NOMO-1 (cell line): ENCODE data around the gene DCUN1D3.
"Not testable (repeated sequence)": the region's sequence is repeated elsewhere in the genome, so short reads cannot be mapped to it uniquely, and the experiment has no call there.

Source experiments
- DNase-seq, 2 experiments: peaks; one replicate each; lab custom pipeline; 2025; ENCODE audit not compliant: unreplicated experiment in 2 of 2; lab: John Stamatoyannopoulos, UW

Gene DCUN1D3

DNA sequence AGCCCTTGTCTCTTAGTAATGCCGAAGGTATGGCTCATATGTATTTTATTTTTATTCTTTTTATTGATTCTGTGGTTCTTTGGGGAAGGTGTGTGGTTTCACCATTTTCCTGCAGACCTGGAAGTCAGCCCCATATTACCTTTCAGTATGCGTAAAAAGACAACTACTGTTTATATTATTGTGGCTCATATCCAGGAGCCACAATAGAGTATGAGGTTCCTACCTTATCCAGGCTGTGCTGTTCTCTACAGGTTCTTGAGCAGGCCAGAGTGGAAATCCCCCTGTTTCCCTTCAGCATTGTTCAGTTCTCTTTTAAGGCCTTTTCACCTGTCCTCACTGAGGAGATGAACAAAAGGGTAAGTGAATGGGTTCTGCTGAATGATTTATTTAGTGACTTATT is 60.7 kb downstream of the DCUN1D3 start:
- no peak for DNase-seq

DNA sequence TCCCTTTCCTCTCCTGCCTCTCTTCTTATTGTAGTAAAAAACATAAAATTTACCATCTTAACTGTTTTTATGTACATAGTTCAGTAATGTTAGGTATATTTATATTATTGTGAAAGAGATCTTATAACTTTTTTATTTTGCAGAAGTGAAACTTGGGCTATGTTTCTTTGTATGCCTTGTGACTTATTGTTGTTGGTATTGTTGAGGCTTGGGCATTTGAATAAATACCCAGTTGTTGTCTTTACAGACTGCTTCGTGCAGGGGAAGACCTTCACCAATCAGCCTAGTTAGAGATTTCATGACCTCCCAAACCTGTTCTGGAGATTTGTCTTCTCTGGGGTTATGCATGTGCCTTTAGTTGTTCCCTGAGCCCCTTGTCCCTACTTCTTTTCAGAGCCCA is 61.9 kb downstream of the DCUN1D3 start:
- DNase-seq, result peak in 1 of 2 experiments; percentile 31

DNA sequence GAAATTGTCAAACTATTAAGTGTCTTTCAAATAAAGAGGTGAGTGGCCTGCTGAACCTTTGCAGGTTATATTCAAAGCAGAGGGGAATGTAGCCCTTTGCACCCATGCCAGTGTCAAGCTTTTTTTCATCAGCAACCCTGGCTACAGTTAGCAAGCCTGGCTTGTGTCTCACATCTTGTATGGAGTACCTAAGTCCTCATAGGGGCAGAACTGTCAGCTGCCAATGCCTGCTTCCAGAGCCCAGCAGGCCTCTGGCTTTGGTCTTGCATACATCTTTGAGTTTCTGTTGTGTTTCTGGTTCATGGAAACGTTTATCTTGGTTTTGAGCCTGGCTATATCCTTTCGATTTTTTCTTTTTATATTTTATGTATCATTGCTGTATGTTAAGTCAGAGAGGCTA is 67.1 kb downstream of the DCUN1D3 start:
- DNase-seq, result no peak

DNA sequence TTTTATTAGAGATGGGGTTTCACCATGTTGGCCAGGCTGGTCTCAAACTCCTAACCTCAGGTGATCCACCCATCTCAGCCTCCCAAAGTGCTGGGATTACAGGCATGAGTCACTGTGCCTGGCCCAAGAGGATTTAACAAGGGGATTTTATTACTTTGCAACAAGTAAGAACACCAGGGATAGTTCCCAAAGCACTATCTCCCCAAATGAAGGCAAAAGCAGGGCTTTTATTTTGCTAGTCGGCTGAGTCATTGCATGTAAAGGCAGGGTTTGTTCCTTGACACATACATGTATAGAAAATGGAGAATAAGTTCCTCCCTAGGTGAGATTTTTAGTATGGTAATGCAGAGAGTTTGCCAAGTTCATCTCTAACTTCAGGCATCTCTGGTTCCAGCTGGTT is 69.8 kb downstream of the DCUN1D3 start:
- no peak for DNase-seq

DNA sequence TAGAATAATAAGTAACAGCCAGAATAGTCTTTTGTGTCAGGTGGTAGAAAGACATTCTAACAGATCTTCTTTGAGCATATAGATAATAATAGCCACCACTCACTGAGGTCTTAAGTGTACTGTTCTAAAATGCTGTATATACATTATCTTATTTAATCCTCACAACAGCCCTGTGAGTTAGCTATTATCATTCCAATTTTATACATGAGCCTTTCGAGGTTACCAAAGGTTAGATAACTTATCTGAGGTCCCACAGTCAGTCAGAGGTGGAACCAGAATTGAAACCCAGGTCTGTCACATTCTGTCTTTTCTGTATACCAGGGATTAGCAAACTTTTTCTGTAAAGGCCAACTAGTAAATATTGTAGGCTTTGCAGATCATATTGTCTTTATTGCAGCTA is 70.6 kb downstream of the DCUN1D3 start:
- DNase-seq, result no peak

DNA sequence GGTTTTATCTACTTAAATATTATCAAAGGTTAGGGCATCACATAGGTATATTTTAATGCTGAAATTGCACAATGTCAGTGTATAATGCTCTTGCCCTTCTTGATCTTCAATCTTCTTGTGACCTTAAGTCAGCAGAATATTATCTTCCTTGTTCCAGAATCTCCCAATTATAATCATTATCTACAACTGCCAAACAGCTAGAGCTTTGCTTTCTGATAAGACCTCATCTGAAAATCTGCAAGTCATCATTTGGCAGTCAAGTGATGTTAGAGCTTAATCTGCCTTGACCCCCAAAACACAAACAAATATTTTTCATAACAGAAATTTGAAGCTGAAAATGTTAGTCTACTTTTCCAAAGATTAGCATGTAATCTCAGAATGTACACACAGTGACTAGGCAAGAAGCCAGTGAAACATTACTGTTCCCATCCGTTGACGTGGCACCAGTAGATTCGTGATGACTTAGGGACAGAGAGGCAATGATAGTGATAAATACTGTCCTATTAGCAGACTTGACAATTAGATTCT is 74.1 kb downstream of the DCUN1D3 start:
- DNase-seq, result no peak

- DNase-seq, result peak in 1 of 2 experiments; percentile 41
These were observed 77.4 kb downstream of the DCUN1D3 start for GRCh38 chr16:20822521-20823325.

- no peak for DNase-seq
These were observed 78.5 kb downstream of the DCUN1D3 start for GRCh38 chr16:20821682-20822081.

GRCh38 chr16:20818929-20819585 is 81.1 kb downstream of the DCUN1D3 start:
- DNase-seq, result no peak

DNA sequence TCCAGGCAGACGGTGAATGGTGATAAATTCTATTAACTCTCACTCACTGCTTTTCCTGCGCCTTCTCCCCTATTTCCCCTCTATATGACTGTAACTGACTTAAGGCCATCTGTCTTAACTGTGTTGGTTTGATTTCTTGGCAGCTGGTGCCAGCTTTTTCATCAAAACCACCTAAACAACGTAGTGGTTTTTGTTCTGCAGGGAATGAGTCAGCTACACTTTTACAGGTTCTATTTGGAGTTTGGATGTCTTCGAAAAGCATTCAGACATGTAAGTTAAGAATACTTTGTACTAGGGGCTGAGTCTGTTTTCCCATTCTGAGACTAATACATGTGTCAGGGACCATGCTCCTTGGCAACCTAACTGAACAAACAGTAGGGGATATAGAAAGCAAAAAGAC is 85.4 kb downstream of the DCUN1D3 start:
- no peak for DNase-seq

DNA sequence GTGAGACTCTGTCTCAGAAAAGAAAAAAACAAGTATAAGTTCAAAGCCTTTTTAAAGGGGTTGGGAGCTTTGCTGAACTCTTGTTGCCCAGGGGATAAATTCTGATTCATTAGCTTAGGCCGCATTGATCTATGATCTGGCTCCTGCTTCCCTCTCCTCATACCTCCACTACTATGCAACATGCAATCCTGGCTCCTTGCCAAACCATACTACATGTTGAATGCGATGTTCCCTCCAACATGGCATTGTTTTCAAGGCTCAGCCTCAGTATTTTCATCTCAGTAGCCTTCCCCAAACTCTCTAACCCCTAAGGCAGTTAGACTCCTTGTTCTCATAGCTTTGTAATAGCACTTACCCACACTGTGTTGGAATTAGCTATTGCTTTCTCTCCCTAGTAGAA is 87.6 kb downstream of the DCUN1D3 start:
- no peak for DNase-seq

- DNase-seq, result no peak
These were observed 88.2 kb downstream of the DCUN1D3 start for GRCh38 chr16:20811889-20812439.

- DNase-seq, result no peak
These were observed 92.3 kb downstream of the DCUN1D3 start for GRCh38 chr16:20807862-20808261.

DNA sequence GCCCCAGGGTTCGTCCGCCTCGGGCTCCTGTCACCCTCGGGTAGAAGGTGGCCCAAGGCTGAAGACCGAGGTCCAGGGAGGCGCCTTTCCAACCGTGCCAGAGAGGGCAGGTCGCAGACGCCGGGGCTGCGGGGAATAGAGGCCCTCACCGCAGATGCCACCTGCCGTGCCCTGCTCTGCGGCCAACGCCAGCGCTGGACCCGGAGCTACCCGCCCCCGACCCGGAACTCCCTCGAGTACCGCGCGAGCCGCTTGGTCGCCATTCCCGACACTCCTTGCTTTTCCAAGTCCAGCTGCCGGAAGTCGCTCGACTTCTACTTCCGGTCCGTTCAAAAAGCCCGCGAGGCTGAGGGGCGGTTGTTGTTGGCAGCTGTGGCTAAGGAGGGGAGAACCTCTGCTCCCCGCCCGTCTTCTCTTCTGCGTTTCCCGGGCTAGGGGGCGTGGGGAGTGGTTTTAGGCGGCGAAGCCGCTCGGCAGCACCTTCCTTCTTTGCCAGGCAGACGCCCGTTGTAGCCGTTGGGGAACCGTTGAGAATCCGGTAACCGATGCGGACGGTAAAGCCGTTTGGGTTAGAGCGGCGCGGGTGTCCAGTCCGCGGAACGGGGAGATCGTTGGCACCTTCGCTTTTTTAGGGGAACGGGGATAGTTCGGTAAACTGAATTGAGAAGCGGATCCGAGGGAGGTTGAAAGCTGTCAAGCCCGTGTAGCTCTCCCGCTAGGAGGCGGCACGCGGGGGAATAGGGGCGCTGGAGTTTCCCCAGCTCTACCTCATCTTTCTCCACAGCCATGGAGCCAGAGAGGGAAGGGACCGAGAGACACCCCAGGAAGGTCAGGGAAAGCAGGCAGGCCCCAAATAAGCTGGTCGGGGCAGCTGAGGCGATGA is 93.7 kb downstream of the DCUN1D3 start, which contains the start of the genes ERI2 and REXO5:
TSS of gene ERI2 (minus strand) at position 305 of the 883 bp plus-strand sequence. CDS start at position 263, 42 bp downstream.
TSS of gene REXO5 (plus strand) at position 360 of the 883 bp plus-strand sequence. CDS start at position 787, 427 bp downstream.
- DNase-seq, result peak; percentile 85 to 89

DNA sequence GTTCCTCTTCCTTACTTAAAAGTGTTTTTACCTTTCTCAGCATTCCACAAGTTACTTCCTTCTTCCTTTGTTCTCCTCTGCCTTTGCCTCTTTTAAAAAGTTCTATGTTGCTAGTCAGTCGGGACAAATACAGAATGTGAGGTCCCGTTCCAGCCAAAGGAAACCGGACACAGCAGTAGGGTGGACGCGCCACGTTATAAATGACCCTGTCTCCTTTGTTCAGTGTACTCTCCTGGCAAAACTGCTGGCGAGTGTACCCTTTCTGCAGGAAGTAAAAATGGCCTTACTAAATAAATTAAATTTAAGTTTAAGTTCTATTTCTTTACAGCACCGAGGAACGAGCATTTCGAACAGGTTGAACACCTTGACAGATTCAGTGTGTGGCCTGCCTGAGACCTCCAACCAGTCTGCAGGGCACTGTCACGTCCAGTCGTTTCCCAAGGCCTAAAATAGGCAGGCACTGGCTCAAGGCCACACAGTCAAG is 94.4 kb downstream of the DCUN1D3 start:
- not testable (repeated sequence) for DNase-seq
